Heart right ventricle (tissue), 16 donors: Measurements from ENCODE around the gene SSC5D. TPM values are rescaled to one million over a fixed set of nuclear protein-coding genes. Genes with fewer than 3 reads are reported as not detected.
A peak's percentile ranks its signal among the peaks of the same experiment; 100 is the strongest.
"Not testable (repeated sequence)": the region's sequence is repeated elsewhere in the genome, so short reads cannot be mapped to it uniquely, and the experiment has no call there.

Source experiments
- ATAC-seq, 8 donors: fragments of 200-7000 bp; cut with Tn5 transposase; one replicate each; pipeline ENCODE4 v1.9.1; 2020; ENCODE audit warnings: mild to moderate bottlenecking in 8 of 8, moderate library complexity in 8 of 8, moderate number of reproducible peaks in 1 of 8
- DNase-seq, 2 donors: peaks; one replicate each; pipeline ENCODE4 v3.0.0-alpha.2; 2020
- H3K27ac ChIP-seq, 10 donors: fragments of 200-600 bp; sonication (generic) in 2 of 10; one replicate each; pipeline versions ENCODE4 v1.5.0 to v1.8.0; 2020 to 2022; ENCODE audit warnings: mild to moderate bottlenecking in 3 of 10
- H3K27me3 ChIP-seq, 7 donors: fragments of 200-600 bp; one replicate each; pipeline ENCODE4 v1.8.0; 2021 to 2022; ENCODE audit warnings: mild to moderate bottlenecking in 2 of 7
- H3K36me3 ChIP-seq, 9 donors: fragments of 200-600 bp; sonication (generic) in 1 of 9; one replicate each; pipeline versions ENCODE4 v1.5.0 to v1.8.0; 2020 to 2022; ENCODE audit warnings: mild to moderate bottlenecking in 2 of 9
- H3K4me1 ChIP-seq, 9 donors: fragments of 200-600 bp; sonication (generic) in 1 of 9; one replicate each; pipeline versions ENCODE4 v1.5.0 to v1.8.0; 2020 to 2022; ENCODE audit warnings: mild to moderate bottlenecking in 4 of 9
- H3K4me3 ChIP-seq, 10 donors: fragments of 200-600 bp; sonication (generic) in 2 of 10; one replicate each; pipeline versions ENCODE4 v1.5.0 to v1.8.0; 2020 to 2022; ENCODE audit warnings: mild to moderate bottlenecking in 7 of 10, moderate library complexity in 2 of 10
- H3K9me3 ChIP-seq, 11 donors: fragments of 200-600 bp in 10 of 11; sonication (generic) in 2 of 11; one replicate each; pipeline versions ENCODE4 v1.5.0 to v1.8.0; 2013 to 2022; ENCODE audit warnings: mild to moderate bottlenecking in 2 of 11, control low read depth in 1 of 11, moderate library complexity in 1 of 11
- WGBS, 2 donors: extraction: QIAGEN DNeasy Blood & Tissue Kit; methylation state at CpG; one replicate each; pipeline ENCODE4 v1.1.7; 2013; ENCODE audit warnings: inconsistent platforms in 1 of 2; 5-methylcytosine and 5-hydroxymethylcytosine counted together
- intact Hi-C, 10 donors: fragments of 100-400 bp; cut with DNase I; formaldehyde crosslinking; loops; one replicate each; pipeline versions ENCODE4 v1.11.1 to v1.14.2; 2022
- polyA plus RNA-seq, 2 donors: library from polyadenylated mRNA; stranded (reverse); fragments of 200-250 nt; gene quantifications; one replicate each; pipeline ENCODE4 v1.2.3, GENCODE V29; 2013
- total RNA-seq, 10 donors: library from RNA; stranded (reverse); fragmentation: NEBNext Ultra II Directional in 3 of 10; extraction: Animal tissue kit (Norgen Biotek cat#: 25700) in 3 of 10; gene quantifications; one replicate each; pipeline versions ENCODE4 v1.2.1 to v1.2.4, GENCODE V29; 2021 to 2023
- TF ChIP-seq, protein P1 (sequence below), 9 donors: fragments of 200-600 bp; sonication (generic) in 2 of 9; IDR thresholded peaks; one replicate each; pipeline versions ENCODE4 v1.5.0 to v1.8.0; 2021 to 2022; ENCODE audit warnings: antibody characterized with exemption in 9 of 9, mild to moderate bottlenecking in 5 of 9, moderate library complexity in 1 of 9
- donor health status: Arrhythmogenic right ventricular cardiomyopathy.
- donor health status: ischemic (EF 13 %, LVEDD 7.1; RV severe dilation, severe dysfunction).
- donor health status: healthy with polysubstance abuse.
- donor health status: DM: no; HTN: yes; CAD: no.
- donor health status: DM: no; HTN: no; CAD: no.
- donor health status: ischemic (EF 25% LVEDD 6.9; RV normal size, moderate dysfunction).
- donor health status: ischemic (EF 25% LVEDD 5.7; RV mildly dilated, moderate dysfunction).
- donor health status: healthy.
- donor health status: DM: yes; HTN: yes; CAD: no.
- donor health status: Ischemic cardiomyopathy.
- donor health status: ischemic (EF 35%, LVEDD 5.7; RV mildly dilated, moderate dysfunction).
- donor health status: nonischemic (EF 11% LVEDD 7.7; RV severe dilation, severe dysfunction).
- donor health status: DM: yes; HTN: yes; CAD: no.
- donor health status: PGD.
- donor health status: ischemic (EF 29% LVEDD 5.4; RV normal size, mild dysfunction).
- donor health status: nonischemic (EF 23%, LVEDD 6.1; RV moderate dilation, normal function).

The SSC5D gene
- total and polyA plus RNA-seq, 12 donors, result 0.72 to 6.5 (median 3.6) TPM

DNA sequence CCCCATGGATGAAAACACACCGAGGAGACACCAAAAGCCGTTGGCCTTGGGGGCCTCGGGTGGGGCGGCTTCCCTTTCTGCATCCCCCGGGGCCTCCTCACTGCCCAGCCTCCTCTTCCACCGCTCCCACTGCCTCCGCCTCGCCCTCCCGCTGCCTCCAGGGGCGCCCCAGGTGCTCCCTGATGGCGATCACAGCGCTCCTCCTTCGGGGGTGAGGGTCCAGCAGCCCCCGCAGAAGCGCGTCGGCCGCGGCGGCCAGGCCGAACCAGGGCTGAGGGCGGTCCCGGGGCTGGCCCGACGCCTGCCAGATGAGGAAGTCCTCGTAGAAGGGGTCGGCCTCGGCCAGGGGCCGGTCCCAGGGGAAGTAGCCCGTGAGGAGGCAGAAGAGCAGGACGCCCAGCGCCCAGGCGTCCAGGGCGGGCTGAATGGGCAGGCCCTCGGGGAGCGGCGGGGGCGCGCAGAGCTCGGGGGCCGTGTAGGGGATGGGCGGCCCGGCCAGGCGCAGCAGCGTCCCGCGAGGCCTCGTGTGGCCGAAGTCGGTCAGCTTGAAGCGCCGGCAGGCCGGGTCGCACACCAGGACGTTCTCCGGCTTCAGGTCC, 41.5 kb downstream of the SSC5D start:
- H3K27ac ChIP-seq, result no peak overlapping the region
- ATAC-seq (no peak), DNase-seq (no peak)
- H3K9me3 ChIP-seq, result no peaks in the 10 kb centered on the region
- WGBS, 2 donors, result 84 to 85% methylated on average over 52 to 56 of the region's 56 CpGs
- TF ChIP-seq, protein P1, sequence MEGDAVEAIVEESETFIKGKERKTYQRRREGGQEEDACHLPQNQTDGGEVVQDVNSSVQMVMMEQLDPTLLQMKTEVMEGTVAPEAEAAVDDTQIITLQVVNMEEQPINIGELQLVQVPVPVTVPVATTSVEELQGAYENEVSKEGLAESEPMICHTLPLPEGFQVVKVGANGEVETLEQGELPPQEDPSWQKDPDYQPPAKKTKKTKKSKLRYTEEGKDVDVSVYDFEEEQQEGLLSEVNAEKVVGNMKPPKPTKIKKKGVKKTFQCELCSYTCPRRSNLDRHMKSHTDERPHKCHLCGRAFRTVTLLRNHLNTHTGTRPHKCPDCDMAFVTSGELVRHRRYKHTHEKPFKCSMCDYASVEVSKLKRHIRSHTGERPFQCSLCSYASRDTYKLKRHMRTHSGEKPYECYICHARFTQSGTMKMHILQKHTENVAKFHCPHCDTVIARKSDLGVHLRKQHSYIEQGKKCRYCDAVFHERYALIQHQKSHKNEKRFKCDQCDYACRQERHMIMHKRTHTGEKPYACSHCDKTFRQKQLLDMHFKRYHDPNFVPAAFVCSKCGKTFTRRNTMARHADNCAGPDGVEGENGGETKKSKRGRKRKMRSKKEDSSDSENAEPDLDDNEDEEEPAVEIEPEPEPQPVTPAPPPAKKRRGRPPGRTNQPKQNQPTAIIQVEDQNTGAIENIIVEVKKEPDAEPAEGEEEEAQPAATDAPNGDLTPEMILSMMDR (IDR thresholded peaks at IDR 0.05), result no peak
- no peaks in the 10 kb centered on the region for H3K36me3 ChIP-seq
- H3K4me1 ChIP-seq, result peaks cover 0 to 16% (median 9%) of the 10 kb centered on the region in 9 donors
- H3K27me3 ChIP-seq, result peaks cover 0 to 9% (median 0%) of the 10 kb centered on the region in 7 donors
- intact Hi-C loops, result no loop called here
- no peak overlapping the region for H3K4me3 ChIP-seq

DNA sequence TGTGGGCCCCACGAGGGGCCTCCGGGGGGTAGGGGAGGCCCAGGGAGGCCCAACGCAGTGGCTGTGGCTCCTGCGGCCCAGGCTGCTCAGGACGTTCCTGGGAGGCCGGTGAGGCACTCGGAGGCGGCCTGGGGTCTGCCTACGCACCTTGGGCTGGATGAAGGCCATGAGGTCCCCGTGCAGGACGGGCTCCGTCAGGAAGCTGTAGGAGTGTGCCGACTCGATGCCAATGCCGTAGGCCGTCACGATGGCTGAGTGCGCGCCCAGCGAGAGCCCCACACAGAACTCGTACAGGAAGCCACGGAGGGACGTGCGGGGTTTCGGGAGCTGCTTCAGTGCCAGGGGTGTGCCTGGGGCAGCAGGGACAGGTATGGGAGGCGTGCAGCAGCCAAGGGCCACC, 42.8 kb downstream of the SSC5D start:
- H3K36me3 ChIP-seq, result no peaks in the 10 kb centered on the region
- TF ChIP-seq, protein P1 (IDR thresholded peaks at IDR 0.05), result no peak
- H3K27me3 ChIP-seq, result peaks cover 0 to 9% (median 0%) of the 10 kb centered on the region in 7 donors
- no peak overlapping the region for H3K27ac ChIP-seq
- WGBS, 2 donors, result 89 to 92% methylated on average over 26 of the region's 26 CpGs
- no peak for ATAC-seq
- intact Hi-C loops, result no loop called here
- H3K4me3 ChIP-seq, result no peak overlapping the region
- peaks cover 0 to 9% (median 8%) of the 10 kb centered on the region in 9 donors for H3K4me1 ChIP-seq
- no peaks in the 10 kb centered on the region for H3K9me3 ChIP-seq
- no peak for DNase-seq

DNA sequence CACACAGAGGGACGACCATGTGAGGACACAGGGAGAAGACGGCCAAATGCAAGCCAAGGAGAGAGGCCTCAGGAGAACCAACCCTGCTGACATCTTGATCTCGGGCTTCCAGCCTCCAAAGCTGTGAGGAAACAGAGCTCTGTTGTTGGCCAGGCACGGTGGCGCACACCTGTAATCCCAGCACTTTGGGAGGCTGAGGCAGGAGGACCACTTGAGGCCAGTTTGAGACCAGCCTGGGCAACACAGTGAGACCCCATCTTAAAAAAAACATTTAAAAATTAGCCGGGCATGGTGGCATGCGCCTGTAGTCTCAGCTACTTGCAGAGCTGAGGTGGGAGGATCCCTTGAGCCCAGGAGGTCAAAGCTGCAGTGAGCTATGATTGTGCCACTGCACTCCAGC, 46.0 kb downstream of the SSC5D start:
- DNase-seq, result not testable (repeated sequence)

DNA sequence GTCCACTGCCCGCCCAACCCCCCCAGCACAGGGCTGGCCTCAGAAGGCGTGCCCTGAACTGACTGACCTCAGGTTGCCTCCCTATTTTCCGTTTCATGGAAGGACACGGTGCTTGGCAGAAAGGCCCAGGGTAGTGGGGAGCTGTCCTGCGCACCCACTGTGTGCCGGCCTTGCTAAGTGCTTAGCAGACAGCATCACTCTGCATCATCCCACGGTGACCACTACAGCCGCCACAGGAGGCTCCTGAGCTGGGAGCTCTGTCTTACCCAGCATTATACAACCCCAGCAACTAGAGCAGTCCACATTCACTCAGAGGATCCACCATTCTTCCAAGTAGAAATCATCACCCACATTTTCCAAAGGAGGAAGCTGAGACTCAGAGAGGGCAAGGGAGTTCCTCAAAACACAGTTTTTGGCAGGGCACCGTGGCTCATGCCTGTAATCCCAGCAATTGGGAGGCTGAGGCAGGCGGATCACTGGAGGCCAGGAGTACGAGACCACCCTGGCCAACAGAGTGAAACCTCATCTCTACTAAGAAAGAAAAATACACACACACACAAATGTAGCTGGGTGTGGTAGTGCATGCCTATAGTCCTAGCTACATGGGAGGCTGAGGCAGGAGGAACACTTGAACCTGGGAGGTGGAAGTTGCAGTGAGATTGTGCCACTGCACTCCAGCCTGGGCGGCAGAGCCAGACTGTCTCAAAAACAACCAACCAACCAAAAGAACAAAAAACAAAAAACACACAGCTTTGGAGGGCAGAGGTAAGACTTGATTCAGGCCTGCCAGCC, 47.1 kb downstream of the SSC5D start:
- no peaks in the 10 kb centered on the region for H3K36me3 ChIP-seq
- H3K27me3 ChIP-seq, result no peaks in the 10 kb centered on the region
- intact Hi-C loops, result no loop called here
- WGBS, 2 donors, result 84 to 86% methylated on average over 12 of the region's 12 CpGs
- H3K27ac ChIP-seq, result no peak overlapping the region
- H3K4me3 ChIP-seq, result no peak overlapping the region
- H3K4me1 ChIP-seq, result no peaks in the 10 kb centered on the region
- DNase-seq (no peak), ATAC-seq (peak in 1 of 8 donors; percentile 6)
- H3K9me3 ChIP-seq, result no peaks in the 10 kb centered on the region
- TF ChIP-seq, protein P1 (IDR thresholded peaks at IDR 0.05), result no peak

More for the DNA sequence above, 46.0 kb downstream of the SSC5D start:
- ATAC-seq, intact Hi-C loops, H3K9me3 ChIP-seq, H3K36me3 ChIP-seq, H3K4me1 ChIP-seq, H3K4me3 ChIP-seq, H3K27ac ChIP-seq, H3K27me3 ChIP-seq: not testable (repeated sequence)
- 85% methylated on average over 7 of the region's 7 CpGs for WGBS, 2 donors

DNA sequence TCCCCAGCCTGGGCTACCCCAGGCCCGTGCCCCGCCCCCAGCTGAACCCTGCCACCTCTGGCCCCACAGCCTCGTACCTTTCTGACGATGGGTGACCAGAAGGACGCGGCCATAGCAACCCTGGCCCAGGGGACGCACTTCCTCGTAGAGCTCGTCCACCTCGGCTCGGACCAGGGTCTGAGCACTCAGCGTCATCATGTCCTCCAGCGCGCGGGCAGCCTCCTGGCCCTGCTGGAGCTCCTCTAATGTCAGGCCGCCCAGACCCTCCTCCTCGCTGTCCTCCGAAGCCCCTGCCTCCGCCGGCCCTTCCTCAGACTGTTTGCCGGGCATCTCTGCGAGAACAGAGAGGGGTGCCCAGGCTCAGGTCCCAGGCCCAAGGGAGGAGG, 47.7 kb downstream of the SSC5D start:
- DNase-seq (no peak), ATAC-seq (no peak)
- no peaks in the 10 kb centered on the region for H3K36me3 ChIP-seq
- no peaks in the 10 kb centered on the region for H3K4me1 ChIP-seq
- H3K27me3 ChIP-seq, result no peaks in the 10 kb centered on the region
- H3K4me3 ChIP-seq, result no peak overlapping the region
- H3K27ac ChIP-seq, result no peak overlapping the region
- H3K9me3 ChIP-seq, result no peaks in the 10 kb centered on the region
- WGBS, 2 donors, result 88 to 89% methylated on average over 22 of the region's 22 CpGs
- TF ChIP-seq, protein P1 (IDR thresholded peaks at IDR 0.05), result no peak
- intact Hi-C loops, result no loop called here
